GM21447 (cell line): ENCODE data around the gene TAS1R1.

Experiments used
- ATAC-seq: cut with Tn5 transposase; IDR thresholded peaks from one replicate; pipeline ENCODE4 v1.9.1; 2021; ENCODE audit not compliant: unreplicated experiment

Gene TAS1R1

GRCh38 chr1:6627841-6628545 lies 72.9 kb downstream of the TAS1R1 start:
- no peak for ATAC-seq

DNA sequence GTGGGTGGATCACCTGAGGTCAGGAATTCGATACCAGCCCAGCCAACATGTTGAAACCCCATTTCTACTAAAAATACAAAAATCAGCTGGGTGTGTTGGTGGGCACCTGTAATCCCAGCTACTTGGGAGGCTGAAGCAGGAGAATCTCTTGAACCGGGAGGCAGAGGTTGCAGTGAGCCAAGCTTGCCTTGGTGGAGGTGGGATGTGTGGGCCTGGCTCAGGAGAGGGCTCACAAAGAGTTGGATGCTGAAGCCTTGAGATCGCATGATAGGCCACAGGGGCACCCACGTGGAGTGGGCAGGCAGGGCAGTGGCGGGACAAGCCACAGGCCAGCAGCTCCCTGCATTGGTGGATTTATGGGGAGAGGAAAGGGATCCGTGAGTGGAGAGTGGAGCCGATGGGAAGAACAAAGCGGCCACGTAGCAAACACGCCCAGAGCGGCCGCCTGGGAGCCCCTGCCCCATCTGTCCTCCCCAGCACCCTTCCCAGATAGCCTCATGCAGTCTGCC lies 73.9 kb downstream of the TAS1R1 start:
- ATAC-seq = no peak
